ENCODE results near the gene ZCCHC2. TPM values are rescaled to one million over a fixed set of nuclear protein-coding genes. Genes with fewer than 3 reads are reported as not detected.

Gene ZCCHC2
- total and polyA plus RNA-seq, 2 of the 8 experiments (the other 6 are each of a cell fraction or from before 2014, with no cell fraction given) = 13.5 to 18.6 TPM

DNA sequence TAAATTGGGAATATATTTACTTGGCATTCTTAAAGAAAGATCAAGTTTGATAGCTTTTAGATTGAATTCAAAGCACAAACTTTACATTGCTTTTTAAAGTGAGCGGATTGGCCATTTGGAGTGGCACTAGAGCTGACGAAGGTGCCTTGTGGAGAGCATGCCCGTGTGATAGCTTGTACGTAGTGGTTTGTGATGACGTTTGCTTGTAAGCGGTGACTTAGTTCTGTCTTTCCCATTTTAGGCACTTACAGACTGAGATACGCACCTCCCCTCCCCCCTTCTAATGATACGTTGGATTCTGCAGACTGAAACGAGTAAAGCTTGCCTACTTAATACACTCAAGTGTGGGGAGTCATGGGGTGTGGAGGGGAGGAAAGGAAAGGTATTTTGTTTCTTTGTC is 53.4 kb downstream of the ZCCHC2 start:
- FAIRE-seq (no peak), DNase-seq (ENCODE audit: low read depth in 1 of 2, low spot score in 2 of 2) (no peak)
- Histone ChIP-seq H2BK15ac (ENCODE audit: low read length) (no peak overlapping the region), H4K91ac (replicated peaks; ENCODE audit: insufficient read length, low read length) (no peak overlapping the region), H3K4me3 (ENCODE audit: extremely low read depth in 1 of 4, insufficient read depth in 2 of 4, low read depth in 3 of 4, low read length in 4 of 4) (no peak overlapping the region), H3K36me3 (ENCODE audit: control insufficient read depth in 2 of 4, insufficient read depth in 4 of 4, low read length in 3 of 4) (peaks cover 0 to 20% (median 8%) of the 10 kb centered on the region in 4 experiments; a peak in 5 of 8 replicates), H3K4ac (replicated peaks; ENCODE audit: insufficient read length, low read depth, low read length) (no peak overlapping the region), H4K20me1 (replicated peaks in 1 of 2; ENCODE audit: control insufficient read depth in 1 of 2, insufficient read depth in 2 of 2, low read length in 2 of 2) (no peaks in the 10 kb centered on the region), H3K79me1 (ENCODE audit: low read depth, low read length) (no peaks in the 10 kb centered on the region; the same call in 1 of the 2 replicates), H3K56ac (replicated peaks; ENCODE audit: insufficient read length, low read depth, low read length) (no peak overlapping the region), H3K9me3 (ENCODE audit: insufficient read depth in 2 of 2, low read depth in 1 of 2, low read length in 1 of 2) (no peaks in the 10 kb centered on the region), H2BK120ac (replicated peaks; ENCODE audit: low read depth, low read length) (no peak overlapping the region), H3K4me1 (replicated peaks in 1 of 4; ENCODE audit: control insufficient read depth in 3 of 4, insufficient read depth in 4 of 4, low read length in 3 of 4) (no peaks in the 10 kb centered on the region), H3K23ac (ENCODE audit: insufficient read length) (no peak overlapping the region), H2BK20ac (ENCODE audit: low read length) (no peak overlapping the region), H2AFZ (ENCODE audit: low read length) (no peak overlapping the region), H3K23me2 (ENCODE audit: low read depth, low read length) (no peaks in the 10 kb centered on the region), H3K9ac (replicated peaks in 1 of 4; ENCODE audit: extremely low read depth in 1 of 4, low read depth in 3 of 4, low read length in 3 of 4) (no peak overlapping the region), H3K4me2 (ENCODE audit: insufficient read depth in 1 of 2, low read depth in 2 of 2, low read length in 2 of 2) (no peak overlapping the region), H3K27me3 (replicated peaks in 1 of 4; ENCODE audit: control insufficient read depth in 3 of 4, extremely low read depth in 1 of 4, insufficient read depth in 3 of 4, low read length in 3 of 4) (no peaks in the 10 kb centered on the region), H3K18ac (ENCODE audit: extremely low read depth, low read length) (no peak overlapping the region), H2BK5ac (ENCODE audit: low read depth, low read length) (no peak overlapping the region), H4K5ac (ENCODE audit: insufficient read length, low read depth, low read length) (no peak overlapping the region), H3K79me2 (ENCODE audit: control insufficient read depth in 1 of 2, insufficient read depth in 2 of 2, low read length in 2 of 2) (no peaks in the 10 kb centered on the region), H2BK12ac (ENCODE audit: low read depth, low read length) (no peak overlapping the region), H2AK5ac (ENCODE audit: low read depth, low read length) (no peak overlapping the region), H3K27ac (ENCODE audit: low read depth, low read length) (no peak overlapping the region), H3K14ac (ENCODE audit: insufficient read length) (no peak overlapping the region), H4K8ac (ENCODE audit: extremely low read depth, insufficient read depth, low read length) (no peak overlapping the region; the same call in 1 of the 2 replicates)
- 92% methylated on average over 8 of the region's 9 CpGs; no CpG with 5 or more reads in 1 of the 2 experiments for WGBS, 2 experiments (ENCODE audit: extremely low coverage in 1 of 2, insufficient coverage in 1 of 2, insufficient read length in 1 of 2, insufficient replicate concordance in 2 of 2, low coverage in 1 of 2, low lambda C conversion rate in 2 of 2, missing lambda C conversion rate in 1 of 2)
- POLR2A ChIA-PET (ENCODE audit: partially characterized antibody) = no interaction called here
- no peak for TF ChIP-seq CEBPB (IDR thresholded peaks at IDR 0.05; ENCODE audit: low read depth, low read length)
- no peak for TF ChIP-seq TEAD4 (IDR thresholded peaks at IDR 0.05; ENCODE audit: low read depth, low read length)
- TF ChIP-seq NANOG (IDR thresholded peaks at IDR 0.05; ENCODE audit: insufficient read depth, low read depth, low read length, poor library complexity, severe bottlenecking) = no peak
- no peak for TF ChIP-seq CHD1 (IDR thresholded peaks at IDR 0.05; ENCODE audit: low read depth, low read length)
- no peak for TF ChIP-seq NRF1 (IDR thresholded peaks at IDR 0.05; ENCODE audit: low read depth, low read length)
- no peak for TF ChIP-seq TAF7 (optimal IDR thresholded peaks at IDR 0.05; ENCODE audit: borderline replicate concordance, low read depth, low read length)
- CTCF ChIA-PET (ENCODE audit: partially characterized antibody) = interaction anchor here (0.9 to 1.5 kb wide), 2 partner anchors 8 to 10 kb away, joined by 5 to 6 read pairs; no protein-coding TSS in a partner anchor
